ENCODE results near the gene SFSWAP. TPM values are rescaled to one million over a fixed set of nuclear protein-coding genes. Genes with fewer than 3 reads are reported as not detected.
A peak's percentile ranks its signal among the peaks of the same experiment; 100 is the strongest.

The SFSWAP gene
- total and polyA plus RNA-seq, 2 of the 13 experiments (the other 11 are each of a cell fraction or from before 2014, with no cell fraction given): 17.1 to 27.7 TPM

DNA sequence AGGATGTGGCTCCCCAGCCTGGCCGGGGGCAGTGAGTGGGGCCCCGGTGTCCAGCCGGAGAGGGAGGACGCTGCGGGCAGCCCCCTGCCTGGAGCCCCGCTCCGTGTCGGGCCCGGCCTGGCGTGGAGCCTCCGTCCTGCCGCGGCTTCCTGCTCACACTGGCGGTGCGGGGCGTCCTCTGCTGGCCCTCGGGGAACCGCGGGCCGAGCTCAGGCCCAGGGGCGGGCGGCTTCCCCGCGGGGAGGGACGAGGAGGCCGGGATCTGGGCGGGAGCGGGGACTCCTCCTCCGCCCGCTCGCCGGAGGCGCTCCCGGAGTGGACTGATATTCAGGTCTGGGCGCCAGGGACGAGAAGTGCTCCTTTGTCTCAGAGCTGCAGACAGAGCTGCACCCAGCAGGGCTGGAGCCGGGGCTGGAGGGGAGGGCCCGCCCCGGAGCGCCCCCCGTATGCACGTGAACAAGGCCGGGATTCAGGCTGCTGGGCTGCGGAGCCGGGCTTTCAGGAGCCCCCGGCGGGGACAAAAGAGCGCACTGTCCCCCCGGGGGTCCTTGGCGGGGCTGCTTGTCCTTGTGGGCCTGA lies 119.5 kb downstream of the SFSWAP start (continued):
- peak; percentile 67; the same call in 1 of the 2 replicates for TF ChIP-seq ZNF607 (CRISPR knock-in tag; IDR thresholded peaks at IDR 0.05; ENCODE audit: borderline replicate concordance)
- 0 out of 2 replicates have a peak, but pooled peaks have one; percentile 11 for TF ChIP-seq POGZ (CRISPR knock-in tag; IDR thresholded peaks at IDR 0.05)
- TF ChIP-seq YY1 (IDR thresholded peaks at IDR 0.05; ENCODE audit: insufficient read depth, insufficient replicate concordance, low read depth, low read length): peak; percentile 43
- peak; percentile 66; the same call in 1 of the 2 replicates for TF ChIP-seq ZSCAN31 (CRISPR knock-in tag; IDR thresholded peaks at IDR 0.05; ENCODE audit: low read depth)
- TF ChIP-seq, protein P1, sequence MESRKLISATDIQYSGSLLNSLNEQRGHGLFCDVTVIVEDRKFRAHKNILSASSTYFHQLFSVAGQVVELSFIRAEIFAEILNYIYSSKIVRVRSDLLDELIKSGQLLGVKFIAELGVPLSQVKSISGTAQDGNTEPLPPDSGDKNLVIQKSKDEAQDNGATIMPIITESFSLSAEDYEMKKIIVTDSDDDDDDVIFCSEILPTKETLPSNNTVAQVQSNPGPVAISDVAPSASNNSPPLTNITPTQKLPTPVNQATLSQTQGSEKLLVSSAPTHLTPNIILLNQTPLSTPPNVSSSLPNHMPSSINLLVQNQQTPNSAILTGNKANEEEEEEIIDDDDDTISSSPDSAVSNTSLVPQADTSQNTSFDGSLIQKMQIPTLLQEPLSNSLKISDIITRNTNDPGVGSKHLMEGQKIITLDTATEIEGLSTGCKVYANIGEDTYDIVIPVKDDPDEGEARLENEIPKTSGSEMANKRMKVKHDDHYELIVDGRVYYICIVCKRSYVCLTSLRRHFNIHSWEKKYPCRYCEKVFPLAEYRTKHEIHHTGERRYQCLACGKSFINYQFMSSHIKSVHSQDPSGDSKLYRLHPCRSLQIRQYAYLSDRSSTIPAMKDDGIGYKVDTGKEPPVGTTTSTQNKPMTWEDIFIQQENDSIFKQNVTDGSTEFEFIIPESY (CRISPR knock-in tag; IDR thresholded peaks at IDR 0.05): no peak
- TF ChIP-seq, protein P2, sequence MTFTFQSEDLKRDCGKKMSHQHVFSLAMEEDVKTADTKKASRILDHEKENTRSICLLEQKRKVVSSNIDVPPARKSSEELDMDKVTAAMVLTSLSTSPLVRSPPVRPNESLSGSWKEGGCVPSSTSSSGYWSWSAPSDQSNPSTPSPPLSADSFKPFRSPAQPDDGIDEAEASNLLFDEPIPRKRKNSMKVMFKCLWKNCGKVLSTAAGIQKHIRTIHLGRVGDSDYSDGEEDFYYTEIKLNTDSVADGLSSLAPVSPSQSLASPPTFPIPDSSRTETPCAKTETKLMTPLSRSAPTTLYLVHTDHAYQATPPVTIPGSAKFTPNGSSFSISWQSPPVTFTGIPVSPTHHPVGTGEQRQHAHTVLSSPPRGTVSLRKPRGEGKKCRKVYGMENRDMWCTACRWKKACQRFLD (CRISPR knock-in tag; IDR thresholded peaks at IDR 0.05; ENCODE audit: borderline replicate concordance): 0 out of 2 replicates have a peak, but pooled peaks have one; percentile 53
- no peak for TF ChIP-seq PRMT3 (CRISPR knock-in tag; IDR thresholded peaks at IDR 0.05; ENCODE audit: borderline replicate concordance, low read depth)
- TF ChIP-seq RFX5 (IDR thresholded peaks at IDR 0.05; ENCODE audit: low read depth, low read length): no peak
- 0 out of 2 replicates have a peak, but pooled peaks have one; percentile 11 for TF ChIP-seq HMG20B (CRISPR knock-in tag; conservative IDR thresholded peaks at IDR 0.05)
- TF ChIP-seq ZNF564 (CRISPR knock-in tag; IDR thresholded peaks at IDR 0.05): peak; percentile 62; the same call in 1 of the 2 replicates
- peak; percentile 55 for TF ChIP-seq ZFX (CRISPR knock-in tag; IDR thresholded peaks at IDR 0.05; ENCODE audit: low read depth)
